ENCODE measurements around the gene AAR2. TPM values are rescaled to one million over a fixed set of nuclear protein-coding genes. Genes with fewer than 3 reads are reported as not detected.
A peak's percentile ranks its signal among the peaks of the same experiment; 100 is the strongest.

The AAR2 gene
- total RNA-seq, 1 experiment from 2014 or later: 36.9 TPM

DNA sequence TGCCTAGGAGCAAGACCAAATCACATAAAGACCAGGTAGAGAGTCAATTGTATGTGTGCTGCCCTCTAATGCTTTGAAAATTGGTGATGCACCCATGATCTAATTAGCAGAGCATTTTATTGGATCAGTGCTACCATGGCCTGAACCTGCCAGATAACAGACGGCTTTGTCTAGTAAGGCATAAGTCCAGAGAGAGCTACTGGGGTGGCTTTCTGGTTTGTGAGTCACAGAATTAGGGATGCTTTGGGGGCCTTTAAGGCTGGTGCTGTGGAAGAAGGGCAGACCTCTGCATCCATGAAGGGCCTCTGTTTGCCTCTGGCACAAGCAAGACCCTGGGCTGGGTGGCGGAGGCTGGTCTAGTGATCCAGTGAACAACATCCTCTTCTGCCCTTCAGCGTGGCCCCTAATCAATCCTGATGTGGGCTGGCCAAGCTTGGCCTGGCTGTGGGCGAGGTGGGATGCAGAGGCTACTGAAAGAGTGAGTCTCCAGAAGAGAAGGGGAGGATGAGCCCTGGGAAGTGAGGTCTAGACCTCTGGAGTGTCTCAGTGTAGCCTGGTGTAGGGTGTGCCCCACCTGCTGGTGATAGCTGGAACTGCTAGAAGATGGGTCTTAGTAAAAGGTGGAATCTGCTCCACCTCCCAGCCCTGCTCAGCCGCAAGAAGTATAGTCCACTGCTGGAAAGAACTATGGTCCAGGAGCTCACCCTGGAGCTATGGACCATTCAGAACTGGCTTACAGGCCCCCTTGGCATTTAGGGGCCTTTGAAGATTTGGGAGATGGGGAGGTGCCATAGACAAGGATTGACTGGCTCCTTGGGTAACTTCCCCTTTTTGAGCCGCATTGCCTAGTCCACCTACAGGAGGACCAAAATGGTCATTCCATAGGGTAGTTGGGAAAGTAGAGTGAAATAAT lies 36.7 kb upstream of the AAR2 start:
- H2BK15ac ChIP-seq (ENCODE audit: low read depth, low read length): no peak overlapping the region
- no peak overlapping the region for H3T11ph ChIP-seq (ENCODE audit: low read length)
- no peak overlapping the region for H4K5ac ChIP-seq (ENCODE audit: insufficient read length, low read depth, low read length)
- no peak overlapping the region for H3K4me3 Mint-ChIP-seq
- no peaks in the 10 kb centered on the region for H3K23me2 ChIP-seq (ENCODE audit: insufficient read length, low read depth, low read length, poor library complexity, severe bottlenecking)
- no peaks in the 10 kb centered on the region for H4K20me1 ChIP-seq (ENCODE audit: control insufficient read depth, insufficient read depth, insufficient read length)
- H3K27ac ChIP-seq (ENCODE audit: insufficient read length, low read depth, low read length): no peak overlapping the region
- WGBS (ENCODE audit: extremely low coverage, insufficient read length, low lambda C conversion rate): no CpG with 5 or more reads among the region's 6 CpGs
- no peak overlapping the region for H3K14ac ChIP-seq (ENCODE audit: insufficient read depth, low read length)
- no peak overlapping the region for H2BK120ac ChIP-seq (ENCODE audit: low read depth, low read length, poor library complexity, severe bottlenecking)
- no peak overlapping the region for H3K9ac ChIP-seq (ENCODE audit: extremely low read depth, insufficient read length, low read length)
- H3K79me2 ChIP-seq (ENCODE audit: insufficient read depth, low read length): no peaks in the 10 kb centered on the region
- H2AFZ ChIP-seq (ENCODE audit: low read length): no peak overlapping the region
- no peak overlapping the region for H2BK12ac ChIP-seq (ENCODE audit: insufficient read length, low read depth, low read length)
- peaks cover 0 to 1% of the 10 kb centered on the region in 2 experiments; a peak in 1 of 5 replicates for H3K9me3 Mint-ChIP-seq
- no peaks in the 10 kb centered on the region; the same call in 1 of the 2 replicates for H3K27me3 Mint-ChIP-seq (ENCODE audit: low read depth)
- H3K79me1 ChIP-seq (ENCODE audit: insufficient read depth, low read depth, low read length, poor library complexity, severe bottlenecking): no peaks in the 10 kb centered on the region
- no peaks in the 10 kb centered on the region; a peak in 3 of 7 replicates for H3K36me3 Mint-ChIP-seq (ENCODE audit: insufficient read depth in 1 of 3, low read depth in 3 of 3)
- DNase-seq: peak; percentile 82
- no peaks in the 10 kb centered on the region for H3K27me3 ChIP-seq (ENCODE audit: insufficient read depth, low read length)
- H3K4me2 ChIP-seq (ENCODE audit: insufficient read depth, insufficient read length, low read length): no peak overlapping the region
- no peak overlapping the region for H3K18ac ChIP-seq (ENCODE audit: insufficient read length, low read depth, low read length)
- no peaks in the 10 kb centered on the region for H3K9me3 ChIP-seq (ENCODE audit: control insufficient read depth, low read depth, low read length)
- no peak overlapping the region for H2AK5ac ChIP-seq (ENCODE audit: insufficient read length, low read length)
- H2BK20ac ChIP-seq (ENCODE audit: low read depth, low read length, poor library complexity, severe bottlenecking): no peak overlapping the region
- no peak overlapping the region for H3K56ac ChIP-seq (ENCODE audit: insufficient read length, low read depth, low read length)
- H3K23ac ChIP-seq (ENCODE audit: insufficient read length, low read depth, low read length): no peak overlapping the region
- no peak overlapping the region for H4K8ac ChIP-seq (replicated peaks; ENCODE audit: insufficient read length, low read depth, low read length)
- no peak overlapping the region for H3K4ac ChIP-seq (ENCODE audit: low read depth, low read length)
- TF ChIP-seq, protein P1, sequence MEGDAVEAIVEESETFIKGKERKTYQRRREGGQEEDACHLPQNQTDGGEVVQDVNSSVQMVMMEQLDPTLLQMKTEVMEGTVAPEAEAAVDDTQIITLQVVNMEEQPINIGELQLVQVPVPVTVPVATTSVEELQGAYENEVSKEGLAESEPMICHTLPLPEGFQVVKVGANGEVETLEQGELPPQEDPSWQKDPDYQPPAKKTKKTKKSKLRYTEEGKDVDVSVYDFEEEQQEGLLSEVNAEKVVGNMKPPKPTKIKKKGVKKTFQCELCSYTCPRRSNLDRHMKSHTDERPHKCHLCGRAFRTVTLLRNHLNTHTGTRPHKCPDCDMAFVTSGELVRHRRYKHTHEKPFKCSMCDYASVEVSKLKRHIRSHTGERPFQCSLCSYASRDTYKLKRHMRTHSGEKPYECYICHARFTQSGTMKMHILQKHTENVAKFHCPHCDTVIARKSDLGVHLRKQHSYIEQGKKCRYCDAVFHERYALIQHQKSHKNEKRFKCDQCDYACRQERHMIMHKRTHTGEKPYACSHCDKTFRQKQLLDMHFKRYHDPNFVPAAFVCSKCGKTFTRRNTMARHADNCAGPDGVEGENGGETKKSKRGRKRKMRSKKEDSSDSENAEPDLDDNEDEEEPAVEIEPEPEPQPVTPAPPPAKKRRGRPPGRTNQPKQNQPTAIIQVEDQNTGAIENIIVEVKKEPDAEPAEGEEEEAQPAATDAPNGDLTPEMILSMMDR (conservative IDR thresholded peaks at IDR 0.05): peak; percentile 91
- peaks cover 4 to 9% of the 10 kb centered on the region in 2 experiments for H3K4me1 Mint-ChIP-seq
- no peaks in the 10 kb centered on the region for H3K4me1 ChIP-seq (ENCODE audit: insufficient read depth, low read length)
- H2BK5ac ChIP-seq (ENCODE audit: insufficient read length, low read length): no peak overlapping the region
- H3K27ac Mint-ChIP-seq: peak overlapping the region in 1 of 3 experiments; percentile 45; a peak in 1 of 7 replicates
- no peak overlapping the region for H4K91ac ChIP-seq (ENCODE audit: insufficient read length, low read depth, low read length)

All from H9 (cell line).